ENCODE results near the gene FBXO44. TPM values are rescaled to one million over a fixed set of nuclear protein-coding genes. Genes with fewer than 3 reads are reported as not detected.
"Not testable (repeated sequence)": the region's sequence is repeated elsewhere in the genome, so short reads cannot be mapped to it uniquely, and the experiment has no call there.

Gene FBXO44, protein sequence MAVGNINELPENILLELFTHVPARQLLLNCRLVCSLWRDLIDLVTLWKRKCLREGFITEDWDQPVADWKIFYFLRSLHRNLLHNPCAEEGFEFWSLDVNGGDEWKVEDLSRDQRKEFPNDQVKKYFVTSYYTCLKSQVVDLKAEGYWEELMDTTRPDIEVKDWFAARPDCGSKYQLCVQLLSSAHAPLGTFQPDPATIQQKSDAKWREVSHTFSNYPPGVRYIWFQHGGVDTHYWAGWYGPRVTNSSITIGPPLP
- total RNA-seq: 10 to 100 TPM; 13.8 to 21.7 TPM

DNA sequence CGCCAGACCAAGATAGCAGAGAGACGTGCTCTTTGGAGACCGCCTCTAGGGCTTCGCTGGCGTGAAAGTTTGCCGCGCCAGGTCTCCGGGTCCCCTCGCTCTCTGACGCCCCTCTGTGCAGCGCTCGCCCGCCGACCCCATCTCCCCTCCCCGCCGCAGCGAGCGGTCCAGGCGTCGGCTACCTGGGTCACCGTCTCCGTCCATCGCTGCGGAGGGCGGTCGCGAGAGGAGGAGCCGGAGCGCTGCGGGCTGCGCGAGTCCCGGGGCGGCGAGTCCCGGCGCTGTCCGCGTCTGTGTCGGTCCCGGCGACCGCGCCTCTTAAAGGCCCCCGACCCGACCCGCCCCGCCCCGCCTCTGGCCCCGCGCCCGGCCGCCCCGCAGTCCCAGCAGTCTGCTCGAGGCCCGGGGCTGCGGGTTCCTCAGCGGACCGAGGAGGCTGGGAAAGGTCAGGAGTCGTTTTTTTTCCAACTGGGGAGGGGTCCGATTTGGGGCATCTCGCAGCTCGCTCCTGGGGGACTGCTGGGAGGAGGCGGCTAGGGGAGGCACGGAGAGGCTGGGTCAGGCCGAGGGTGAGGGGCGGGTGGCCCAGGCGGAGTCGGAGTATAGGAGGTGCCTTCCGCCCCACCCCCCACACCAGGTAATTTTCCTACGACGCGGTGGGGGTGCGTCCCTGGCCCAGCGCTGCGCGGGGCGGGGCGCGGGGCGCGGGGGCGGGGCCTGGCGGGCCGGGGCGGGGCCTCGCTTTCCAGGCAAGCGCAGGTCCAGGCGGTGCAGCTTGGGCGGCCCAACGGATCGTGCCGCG lies at the start of gene FBXO44, which contains the start of gene FBXO2:
FBXO44 (plus strand) TSS at position 741 of the 802 bp plus-strand sequence. CDS start 959 bp downstream, outside the sequence.
FBXO2 (minus strand) TSS at position 293 of the 802 bp plus-strand sequence; CDS start at position 204, 89 bp downstream.
- peaks cover 12% of the 10 kb centered on the region for H3K36me3 Mint-ChIP-seq (ENCODE audit: low read depth)
- H3K4me3 Mint-ChIP-seq: peak within 1 kb of the TSS; percentile 73
- H3K9me3 Mint-ChIP-seq: no peaks in the 10 kb centered on the region
- H3K4me1 Mint-ChIP-seq: peaks cover 5% of the 10 kb centered on the region
- ATAC-seq (replicated peaks): peak; percentile 87
- peak within 1 kb of the TSS; percentile 75 for H3K27ac Mint-ChIP-seq
- H3K27me3 Mint-ChIP-seq: no peaks in the 10 kb centered on the region

DNA sequence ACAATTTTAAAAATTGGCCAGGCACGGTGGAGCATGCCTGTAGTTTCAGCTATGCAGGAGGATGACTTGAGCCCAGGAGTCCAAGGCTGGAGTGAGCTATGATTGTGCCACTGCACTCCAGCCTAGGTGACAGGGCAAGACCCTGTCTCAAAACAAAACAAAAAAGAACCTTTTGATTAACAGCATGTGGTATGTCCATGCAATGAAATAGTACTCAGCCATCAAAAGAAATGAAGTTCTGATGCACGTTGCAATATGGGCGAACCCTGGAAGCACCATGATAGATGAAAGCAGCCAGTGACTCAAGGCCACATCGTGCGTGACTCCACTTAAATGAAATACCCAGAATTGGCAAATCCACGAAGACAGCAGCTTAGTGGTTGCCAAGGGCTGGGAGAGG lies 47.9 kb upstream of the FBXO44 start:
- Mint-ChIP-seq H3K4me3 (no peak overlapping the region), H3K36me3 (ENCODE audit: low read depth) (no peaks in the 10 kb centered on the region), H3K27me3 (no peaks in the 10 kb centered on the region), H3K9me3 (no peaks in the 10 kb centered on the region), H3K4me1 (no peaks in the 10 kb centered on the region), H3K27ac (no peak overlapping the region)
- no peak for ATAC-seq (replicated peaks)

DNA sequence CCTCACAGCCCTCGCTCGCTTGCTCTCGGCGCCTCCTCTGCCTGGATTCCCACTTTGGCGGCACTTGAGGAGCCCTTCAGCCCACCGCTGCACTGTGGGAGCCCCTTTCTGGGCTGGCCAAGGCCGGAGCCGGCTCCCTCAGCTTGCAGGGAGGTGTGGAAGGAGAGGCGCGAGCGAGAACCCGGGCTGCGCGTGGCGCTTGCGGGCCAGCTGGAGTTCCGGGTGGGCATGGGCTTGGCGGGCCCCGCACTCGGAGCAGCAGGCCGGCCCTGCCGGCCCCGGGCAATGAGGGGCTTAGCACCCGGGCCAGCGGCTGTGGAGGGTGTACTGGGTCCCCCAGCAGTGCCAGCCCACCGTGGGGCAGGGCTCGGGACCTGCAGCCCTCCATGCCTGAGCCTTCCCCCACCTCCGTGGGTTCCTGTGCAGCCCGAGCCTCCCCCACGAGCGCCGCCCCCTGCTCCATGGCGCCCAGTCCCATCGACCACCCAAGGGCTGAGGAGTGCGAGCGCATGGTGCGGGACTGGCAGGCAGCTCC lies 46.0 kb upstream of the FBXO44 start:
- not testable (repeated sequence) for H3K36me3 Mint-ChIP-seq (ENCODE audit: low read depth); ATAC-seq (replicated peaks); H3K4me1 Mint-ChIP-seq; H3K9me3 Mint-ChIP-seq; H3K27me3 Mint-ChIP-seq; H3K27ac Mint-ChIP-seq; H3K4me3 Mint-ChIP-seq

DNA sequence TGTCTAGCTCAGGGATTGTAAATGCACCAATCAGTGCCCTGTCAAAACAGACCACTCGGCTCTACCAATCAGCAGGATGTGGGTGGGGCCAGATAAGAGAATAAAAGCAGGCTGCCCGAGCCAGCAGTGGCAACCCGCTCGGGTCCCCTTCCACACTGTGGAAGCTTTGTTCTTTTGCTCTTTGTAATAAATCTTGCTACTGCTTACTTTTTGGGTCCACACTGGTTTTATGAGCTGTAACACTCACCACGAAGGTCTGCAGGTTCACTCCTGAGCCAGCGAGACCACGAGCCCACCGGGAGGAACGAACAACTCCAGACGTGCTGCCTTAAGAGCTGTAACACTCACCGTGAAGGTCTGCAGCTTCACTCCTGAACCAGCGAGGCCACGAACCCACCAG lies 45.3 kb upstream of the FBXO44 start:
- H3K9me3 Mint-ChIP-seq; H3K36me3 Mint-ChIP-seq (ENCODE audit: low read depth); H3K27ac Mint-ChIP-seq; ATAC-seq (replicated peaks); H3K4me3 Mint-ChIP-seq; H3K27me3 Mint-ChIP-seq; H3K4me1 Mint-ChIP-seq: not testable (repeated sequence)

DNA sequence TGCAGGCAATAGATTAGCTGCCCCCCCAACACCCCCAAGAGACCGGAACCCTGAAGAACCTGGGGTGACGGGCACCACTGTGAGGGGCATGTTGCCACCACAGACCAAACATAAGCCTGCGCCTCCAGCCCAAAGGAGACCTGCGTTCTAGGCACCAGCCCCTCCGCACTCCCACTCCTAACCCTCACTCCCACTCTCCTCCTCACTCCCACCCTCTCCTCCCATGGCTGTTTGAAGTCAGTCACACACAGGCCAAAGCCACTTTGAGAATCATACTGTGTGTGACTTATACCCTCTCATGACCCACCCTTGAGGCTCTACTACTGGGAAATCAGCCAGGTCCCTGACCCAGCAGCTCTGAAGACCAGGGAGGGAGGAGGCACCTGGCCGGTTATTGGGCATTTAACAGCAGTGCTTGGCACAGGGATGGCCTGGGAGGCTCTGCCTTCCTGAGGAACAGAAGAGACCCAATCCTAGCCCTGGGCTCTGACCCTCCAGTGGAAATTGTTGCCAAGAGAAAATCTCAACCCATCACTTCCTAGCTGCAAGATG lies 44.0 kb upstream of the FBXO44 start:
- ATAC-seq (replicated peaks): no peak
- no peak overlapping the region for H3K4me3 Mint-ChIP-seq
- H3K27me3 Mint-ChIP-seq: peaks cover 8% of the 10 kb centered on the region
- H3K4me1 Mint-ChIP-seq: no peaks in the 10 kb centered on the region
- no peaks in the 10 kb centered on the region for H3K36me3 Mint-ChIP-seq (ENCODE audit: low read depth)
- no peaks in the 10 kb centered on the region for H3K9me3 Mint-ChIP-seq
- no peak overlapping the region for H3K27ac Mint-ChIP-seq

DNA sequence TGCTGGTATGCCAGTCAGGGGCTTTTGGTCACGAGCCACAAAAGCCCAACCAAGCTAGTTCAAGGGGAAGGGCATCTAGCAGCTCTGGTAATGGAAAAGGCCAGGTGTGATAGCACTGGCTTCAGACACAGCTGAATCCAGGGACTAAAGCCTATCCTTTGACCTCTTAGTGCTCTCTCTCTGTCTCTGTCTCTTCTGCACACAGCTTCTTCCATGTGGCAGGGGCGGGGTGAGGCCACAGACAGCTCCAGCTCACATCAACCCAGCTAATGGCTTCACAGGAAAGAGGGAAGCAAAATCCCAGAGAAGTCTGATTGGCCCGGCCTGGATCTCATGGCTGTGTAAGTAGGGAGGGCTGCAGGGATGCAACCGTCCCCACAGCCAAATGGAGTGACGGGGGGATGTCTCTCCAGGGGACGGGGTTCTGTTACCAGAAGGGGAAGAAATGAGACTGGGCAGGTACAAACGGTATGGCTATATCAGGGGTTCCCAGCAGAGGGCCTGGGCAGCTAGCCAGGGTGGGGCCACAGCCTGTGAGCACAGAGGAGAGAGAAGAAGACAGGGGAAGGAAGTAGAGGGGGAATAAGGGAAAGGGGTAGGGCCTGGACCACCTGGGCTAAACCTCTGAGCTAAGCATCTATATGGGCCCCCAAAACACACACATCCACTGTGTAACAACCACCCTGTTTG lies 42.9 kb upstream of the FBXO44 start:
- Mint-ChIP-seq H3K27ac (no peak overlapping the region), H3K4me3 (no peak overlapping the region), H3K36me3 (ENCODE audit: low read depth) (no peaks in the 10 kb centered on the region), H3K27me3 (peaks cover 8% of the 10 kb centered on the region), H3K9me3 (no peaks in the 10 kb centered on the region), H3K4me1 (no peaks in the 10 kb centered on the region)
- no peak for ATAC-seq (replicated peaks)

DNA sequence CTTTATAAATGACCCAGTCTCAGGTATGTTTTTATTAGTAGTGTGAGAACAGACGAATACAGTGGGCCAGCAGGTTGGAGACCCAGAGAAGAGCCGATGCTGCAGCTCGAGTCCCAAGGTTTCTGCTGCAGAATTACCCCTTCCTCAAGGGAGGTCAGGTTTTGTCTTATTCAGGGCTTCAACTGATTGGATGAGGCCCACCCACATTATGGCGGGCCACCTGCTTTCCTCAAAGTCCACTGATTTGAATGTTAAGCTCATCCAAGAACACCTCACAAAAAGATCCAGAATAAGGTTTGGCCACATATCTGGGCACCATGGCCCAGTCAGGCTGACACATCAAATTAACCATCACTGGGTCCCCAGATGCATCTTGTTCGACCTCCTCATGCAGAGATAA lies 41.3 kb upstream of the FBXO44 start:
- H3K27ac Mint-ChIP-seq: no peak overlapping the region
- ATAC-seq (replicated peaks): no peak
- no peaks in the 10 kb centered on the region for H3K4me1 Mint-ChIP-seq
- peaks cover 13% of the 10 kb centered on the region for H3K27me3 Mint-ChIP-seq
- no peak overlapping the region for H3K4me3 Mint-ChIP-seq
- H3K36me3 Mint-ChIP-seq (ENCODE audit: low read depth): no peaks in the 10 kb centered on the region
- H3K9me3 Mint-ChIP-seq: no peaks in the 10 kb centered on the region

DNA sequence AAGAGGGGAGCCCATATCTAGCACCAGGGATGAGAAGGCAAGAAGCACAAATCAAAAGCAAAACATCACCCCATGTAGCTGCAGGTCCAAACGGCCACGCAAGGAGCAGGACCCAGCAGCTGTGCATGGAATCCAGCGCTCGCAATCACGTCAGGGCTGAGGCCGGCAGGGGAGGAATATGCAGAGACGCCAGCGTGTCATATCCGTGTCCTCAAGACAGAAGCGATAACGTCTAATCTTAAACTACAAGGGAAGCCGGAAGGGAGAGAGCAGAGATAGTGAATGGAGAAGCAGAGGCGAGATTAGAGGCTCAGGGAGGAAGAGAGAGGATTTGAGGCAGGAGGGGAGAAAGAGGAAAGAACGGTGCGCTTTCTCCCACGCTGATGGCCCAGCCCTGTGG lies 39.6 kb upstream of the FBXO44 start:
- Mint-ChIP-seq H3K27me3 (peaks cover 13% of the 10 kb centered on the region), H3K4me3 (no peak overlapping the region), H3K27ac (no peak overlapping the region), H3K4me1 (no peaks in the 10 kb centered on the region), H3K9me3 (no peaks in the 10 kb centered on the region), H3K36me3 (ENCODE audit: low read depth) (no peaks in the 10 kb centered on the region)
- no peak for ATAC-seq (replicated peaks)

DNA sequence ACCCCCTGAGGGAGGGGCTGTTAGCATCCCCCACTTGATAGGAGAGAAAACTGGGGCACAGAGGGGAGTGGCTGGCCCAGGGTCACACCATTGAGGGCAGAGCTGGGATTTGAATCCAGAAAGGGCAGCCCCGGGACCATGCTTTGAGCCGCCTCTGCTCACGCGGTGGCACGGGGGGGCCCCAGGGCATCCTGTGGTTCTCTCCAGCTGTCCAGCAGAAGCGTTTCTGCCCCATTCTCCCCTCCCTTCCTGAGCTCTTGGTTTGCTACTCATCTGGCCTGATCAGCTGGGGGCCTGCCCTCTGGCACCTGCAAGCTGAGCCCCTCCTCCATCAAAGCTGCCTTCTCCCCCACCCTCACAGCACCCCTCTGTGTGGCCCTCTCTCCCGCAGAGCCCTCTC lies 37.9 kb upstream of the FBXO44 start:
- ATAC-seq (replicated peaks): no peak
- Mint-ChIP-seq H3K4me3 (no peak overlapping the region), H3K27ac (no peak overlapping the region), H3K9me3 (no peaks in the 10 kb centered on the region), H3K36me3 (ENCODE audit: low read depth) (no peaks in the 10 kb centered on the region), H3K4me1 (no peaks in the 10 kb centered on the region), H3K27me3 (peaks cover 13% of the 10 kb centered on the region)

DNA sequence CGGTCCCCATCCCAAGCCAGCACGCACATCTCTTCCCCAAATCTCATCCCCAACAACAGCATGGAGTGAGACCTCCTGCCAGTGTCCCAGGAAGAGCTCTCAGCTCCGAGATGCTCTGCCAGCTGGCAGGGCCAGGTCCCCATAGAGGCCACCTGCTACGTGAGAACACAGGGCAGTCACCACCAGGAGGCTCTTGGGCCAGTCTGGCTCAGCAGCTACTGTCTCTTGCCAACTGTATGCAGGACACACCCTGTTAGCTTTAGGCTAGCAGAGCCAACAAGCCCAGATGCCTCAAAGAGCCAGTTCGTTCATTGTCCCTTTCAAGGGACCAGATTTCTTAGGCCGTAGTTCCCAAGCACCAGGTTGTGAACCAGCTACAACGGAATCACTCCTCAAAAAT lies 37.4 kb upstream of the FBXO44 start:
- no peaks in the 10 kb centered on the region for H3K36me3 Mint-ChIP-seq (ENCODE audit: low read depth)
- H3K27me3 Mint-ChIP-seq: peaks cover 13% of the 10 kb centered on the region
- H3K9me3 Mint-ChIP-seq: no peaks in the 10 kb centered on the region

DNA sequence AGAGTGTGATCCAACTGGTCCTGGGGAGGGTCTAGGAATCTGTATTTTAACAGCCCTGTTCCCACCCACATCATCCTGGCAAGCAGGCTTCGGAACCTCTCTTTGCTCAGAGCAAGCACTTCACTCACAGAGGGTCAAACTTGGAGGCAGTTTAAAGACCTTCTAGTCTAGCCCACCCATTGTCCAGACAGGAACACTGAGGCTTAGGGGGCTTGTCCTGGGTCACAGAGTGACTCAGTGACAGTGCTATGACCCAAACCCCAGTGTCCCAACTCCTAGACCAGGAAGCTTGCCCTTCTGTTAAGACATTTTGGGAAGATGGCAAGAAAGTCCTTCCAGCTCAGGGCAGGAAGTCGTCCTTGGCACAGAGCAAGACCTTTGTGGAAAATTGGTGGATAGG lies 36.9 kb upstream of the FBXO44 start:
- H3K9me3 Mint-ChIP-seq: no peaks in the 10 kb centered on the region
- H3K27me3 Mint-ChIP-seq: peaks cover 13% of the 10 kb centered on the region
- H3K4me3 Mint-ChIP-seq: no peak overlapping the region
- H3K36me3 Mint-ChIP-seq (ENCODE audit: low read depth): no peaks in the 10 kb centered on the region
- no peaks in the 10 kb centered on the region for H3K4me1 Mint-ChIP-seq
- ATAC-seq (replicated peaks): no peak
- H3K27ac Mint-ChIP-seq: no peak overlapping the region

More for the DNA sequence above, 37.4 kb upstream of the FBXO44 start:
- Mint-ChIP-seq H3K4me3 (no peak overlapping the region), H3K4me1 (no peaks in the 10 kb centered on the region), H3K27ac (no peak overlapping the region)
- no peak for ATAC-seq (replicated peaks)

DNA sequence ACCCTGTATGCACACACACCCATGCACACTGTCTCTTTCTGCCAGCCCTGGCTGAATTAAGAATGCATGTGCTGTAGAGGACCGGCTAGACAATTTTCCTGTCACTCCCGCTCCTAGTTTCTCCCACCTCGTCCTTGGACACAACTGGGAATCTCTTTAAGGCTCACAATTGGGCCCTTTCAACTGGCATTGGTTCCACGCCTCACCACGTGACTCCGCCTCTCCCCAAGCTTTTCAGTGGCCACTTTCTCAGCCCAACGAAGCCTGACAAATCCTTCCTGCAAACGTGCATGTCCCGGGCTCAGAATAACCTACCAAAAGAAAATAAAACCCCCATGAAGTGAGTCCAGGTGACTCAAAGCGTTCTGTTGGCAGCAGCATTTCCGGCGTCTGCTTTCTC lies 34.3 kb upstream of the FBXO44 start:
- no peak overlapping the region for H3K27ac Mint-ChIP-seq
- no peaks in the 10 kb centered on the region for H3K9me3 Mint-ChIP-seq
- ATAC-seq (replicated peaks): no peak
- peaks cover 12% of the 10 kb centered on the region for H3K27me3 Mint-ChIP-seq
- no peaks in the 10 kb centered on the region for H3K4me1 Mint-ChIP-seq
- no peak overlapping the region for H3K4me3 Mint-ChIP-seq
- no peaks in the 10 kb centered on the region for H3K36me3 Mint-ChIP-seq (ENCODE audit: low read depth)

DNA sequence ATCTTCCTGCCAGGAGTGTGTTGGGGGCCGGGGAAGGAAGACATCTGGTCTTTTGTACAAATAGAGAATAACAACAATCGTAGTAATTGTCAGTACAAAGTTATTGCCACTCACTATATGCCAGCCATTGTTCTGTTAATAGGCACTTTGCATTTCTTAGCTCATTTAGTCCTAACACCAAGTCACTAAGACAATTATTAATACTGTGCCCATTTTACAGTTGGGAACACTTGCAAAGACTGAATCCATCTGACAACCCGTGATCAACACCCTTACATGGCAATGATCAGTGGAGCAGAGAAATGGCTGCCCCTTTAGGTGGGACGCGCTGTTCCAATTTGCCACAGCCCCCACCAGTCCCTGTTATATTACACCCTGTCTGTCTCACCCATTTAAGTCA lies 33.8 kb upstream of the FBXO44 start:
- no peak for ATAC-seq (replicated peaks)
- H3K4me1 Mint-ChIP-seq: no peaks in the 10 kb centered on the region
- H3K4me3 Mint-ChIP-seq: no peak overlapping the region
- H3K27ac Mint-ChIP-seq: no peak overlapping the region
- H3K9me3 Mint-ChIP-seq: no peaks in the 10 kb centered on the region
- H3K36me3 Mint-ChIP-seq (ENCODE audit: low read depth): no peaks in the 10 kb centered on the region
- peaks cover 17% of the 10 kb centered on the region for H3K27me3 Mint-ChIP-seq

DNA sequence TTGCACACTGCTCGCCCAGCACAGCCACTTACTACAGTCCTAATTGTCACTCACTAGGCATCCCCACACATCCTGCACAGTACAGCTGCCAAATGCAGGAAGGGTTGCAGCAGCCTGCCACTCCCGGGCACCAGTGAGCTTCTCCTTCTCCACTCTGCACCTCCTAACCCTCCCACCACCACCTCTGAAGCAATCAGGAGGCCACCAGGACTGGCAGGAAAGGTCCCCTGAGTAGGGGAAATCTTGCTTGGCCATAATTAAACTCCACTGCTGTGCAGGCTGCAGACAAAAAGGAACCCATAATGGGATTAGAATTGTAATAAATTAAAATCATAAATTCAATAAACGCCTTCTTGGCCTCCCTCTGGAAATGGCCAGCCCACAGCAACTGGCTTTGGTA lies 32.3 kb upstream of the FBXO44 start:
- no peak for ATAC-seq (replicated peaks)
- Mint-ChIP-seq H3K9me3 (no peaks in the 10 kb centered on the region), H3K4me1 (no peaks in the 10 kb centered on the region), H3K27ac (no peak overlapping the region), H3K36me3 (ENCODE audit: low read depth) (no peaks in the 10 kb centered on the region), H3K4me3 (no peak overlapping the region), H3K27me3 (peaks cover 12% of the 10 kb centered on the region)

Measured in activated T-helper 17 cell treated with anti-CD3 and anti-CD28 coated beads, Interleukin-2, amount 50 U/mL, for 72 hours (primary cell).